Astrocyte of the hippocampus (primary cell): ENCODE data around the gene MCF2L2.
"Not testable (repeated sequence)": the region's sequence is repeated elsewhere in the genome, so short reads cannot be mapped to it uniquely, and the experiment has no call there.

ENCODE experiments used
- DNase-seq: peaks from one replicate; pipeline ENCODE4 v3.0.0; 2011; ENCODE audit warnings: low read depth, low spot score

MCF2L2 gene

GRCh38 chr3:183244219-183244618 is 184.2 kb downstream of the MCF2L2 start:
- DNase-seq = no peak

- no peak for DNase-seq
Measured at GRCh38 chr3:183242431-183242830, 186.0 kb downstream of the MCF2L2 start.

GRCh38 chr3:183239046-183239445 is 189.4 kb downstream of the MCF2L2 start:
- no peak for DNase-seq

- no peak for DNase-seq
Measured at GRCh38 chr3:183233966-183234365, 194.5 kb downstream of the MCF2L2 start.

GRCh38 chr3:183230826-183231225 is 197.6 kb downstream of the MCF2L2 start:
- no peak for DNase-seq

GRCh38 chr3:183230251-183230650 is 198.2 kb downstream of the MCF2L2 start:
- not testable (repeated sequence) for DNase-seq

GRCh38 chr3:183229178-183229577 is 199.2 kb downstream of the MCF2L2 start:
- DNase-seq = no peak

- no peak for DNase-seq
Measured at GRCh38 chr3:183227586-183227985, 200.8 kb downstream of the MCF2L2 start.

- no peak for DNase-seq
Measured at GRCh38 chr3:183226333-183226890, 202.0 kb downstream of the MCF2L2 start.

- DNase-seq = no peak
Measured at GRCh38 chr3:183224180-183224970, 204.0 kb downstream of the MCF2L2 start.

- DNase-seq = no peak
Measured at GRCh38 chr3:183222631-183223235, 205.7 kb downstream of the MCF2L2 start.

- DNase-seq = no peak
Measured at GRCh38 chr3:183220828-183221227, 207.6 kb downstream of the MCF2L2 start.

- DNase-seq = no peak
Measured at GRCh38 chr3:183218826-183219225, 209.6 kb downstream of the MCF2L2 start.

- no peak for DNase-seq
Measured at GRCh38 chr3:183217548-183218332, 210.7 kb downstream of the MCF2L2 start.

- DNase-seq = no peak
Measured at GRCh38 chr3:183215591-183216202, 212.7 kb downstream of the MCF2L2 start.

- no peak for DNase-seq
Measured at GRCh38 chr3:183214277-183214612, 214.2 kb downstream of the MCF2L2 start.

- DNase-seq = no peak
Measured at GRCh38 chr3:183213415-183214276, 214.8 kb downstream of the MCF2L2 start.

- DNase-seq = no peak
Measured at GRCh38 chr3:183212565-183212964, 215.9 kb downstream of the MCF2L2 start.

GRCh38 chr3:183212096-183212495 is 216.3 kb downstream of the MCF2L2 start:
- DNase-seq = no peak

GRCh38 chr3:183211352-183211751 is 217.1 kb downstream of the MCF2L2 start:
- DNase-seq = no peak

- no peak for DNase-seq
Measured at GRCh38 chr3:183210862-183211341, 217.5 kb downstream of the MCF2L2 start.
